HepG2 (cell line): ENCODE results near the gene CD83. TPM values are rescaled to one million over a fixed set of nuclear protein-coding genes. Genes with fewer than 3 reads are reported as not detected.

ENCODE experiments used
- ATAC-seq: fragments of 200-7000 bp; cut with Tn5 transposase; 3 replicates; pipeline ENCODE4 v1.9.1; 2020; ENCODE audit warnings: mild to moderate bottlenecking, moderate library complexity
- BruUV-seq: library from RNA; stranded (reverse); fragments of 400-500 nt; replicated peaks from 2 replicates; lab custom pipeline; 2021; lab: Mats Ljungman, UMichigan
- CTCF ChIA-PET: fragments of 300-600 bp; formaldehyde crosslinking; extraction: SDS; loops from one replicate; lab custom pipeline; 2021; ENCODE audit warnings: low total read pairs, inconsistent platforms, low intra/inter-chr PET ratio; lab: Yijun Ruan, JAX
- POLR2A ChIA-PET: fragments of 350-600 bp; sonication (Branson Sonifier 250); formaldehyde crosslinking; loops from one replicate; lab custom pipeline; 2020; ENCODE audit warnings: antibody characterized with exemption, inconsistent platforms; lab: Yijun Ruan, JAX
- DNase-seq: peaks from one replicate; pipeline ENCODE4 v3.0.0-alpha.2; 2015; ENCODE audit warnings: low spot score
- FAIRE-seq: peaks from 3 replicates; lab custom pipeline; 2011; peaks lifted over from hg19 to GRCh38; lab: Jason Lieb, UNC
- H2AFZ ChIP-seq: one replicate; pipeline ENCODE4 v1.6.1; 2011; ENCODE audit warnings: low read length, inconsistent platforms
- H3K27ac ChIP-seq: fragments of 300-600 bp; 3 replicates; pipeline ENCODE4 v1.8.0; 2011; ENCODE audit warnings: mixed run types, mild to moderate bottlenecking, mixed read lengths, low read length, inconsistent platforms; ENCODE audit not compliant: insufficient read depth; ENCODE audit errors: extremely low read length
- H3K27me3 ChIP-seq, 2 experiments: fragments of 200-600 bp in 1 of 2; 2 replicates in 1 of 2; 3 replicates in 1 of 2; pipeline versions ENCODE4 v1.6.0 to v1.8.0; 2011; ENCODE audit warnings: low read length in 2 of 2, mild to moderate bottlenecking in 2 of 2, moderate library complexity in 2 of 2, inconsistent platforms in 1 of 2; ENCODE audit not compliant: insufficient read depth in 2 of 2, control insufficient read depth in 1 of 2
- H3K36me3 ChIP-seq, 2 experiments: fragments of 200-600 bp in 1 of 2; replicated peaks in 1 of 2; 2 replicates in 1 of 2; 3 replicates in 1 of 2; pipeline versions ENCODE4 v1.5.1 to v1.8.0; 2011; ENCODE audit warnings: low read length in 2 of 2, inconsistent platforms in 1 of 2; ENCODE audit not compliant: insufficient read depth in 2 of 2, control insufficient read depth in 1 of 2
- H3K4me1 ChIP-seq: 2 replicates; pipeline ENCODE4 v1.5.1; 2012; ENCODE audit warnings: low read length, inconsistent platforms; ENCODE audit not compliant: insufficient read depth
- H3K4me2 ChIP-seq: 2 replicates; pipeline ENCODE4 v1.6.0; 2011; ENCODE audit warnings: low read depth, low read length, inconsistent platforms
- H3K4me3 ChIP-seq, 3 experiments: fragments of 200-600 bp in 1 of 3; sonication (generic), shearing (Covaris generic) in 1 of 3; replicated peaks in 1 of 3; 2 replicates each; pipeline ENCODE4 v1.5.1; 2011 to 2016; ENCODE audit warnings: low read length in 3 of 3, inconsistent platforms in 2 of 3, low read depth in 2 of 3, mild to moderate bottlenecking in 2 of 3, control low read depth in 1 of 3, mixed read lengths in 1 of 3; ENCODE audit not compliant: insufficient read depth in 1 of 3
- H3K79me2 ChIP-seq: one replicate; pipeline ENCODE4 v1.6.1; 2011; ENCODE audit warnings: low read length, inconsistent platforms; ENCODE audit not compliant: insufficient read depth
- H3K9ac ChIP-seq: 2 replicates; pipeline ENCODE4 v1.6.0; 2011; ENCODE audit warnings: mild to moderate bottlenecking, low read depth, low read length, inconsistent platforms; ENCODE audit not compliant: insufficient read depth
- H3K9me3 ChIP-seq: 2 replicates; pipeline ENCODE4 v1.5.1; 2012; ENCODE audit warnings: mild to moderate bottlenecking, low read length
- H4K20me1 ChIP-seq: 2 replicates; pipeline ENCODE4 v1.6.0; 2011; ENCODE audit warnings: inconsistent platforms, mild to moderate bottlenecking, low read length, moderate library complexity; ENCODE audit not compliant: insufficient read depth
- ATF1 ChIP-seq: IDR thresholded peaks from 2 replicates; pipeline ENCODE4 v1.6.1; 2016; ENCODE audit warnings: mild to moderate bottlenecking, control low read depth
- ELF3 ChIP-seq: IDR thresholded peaks from 2 replicates; pipeline ENCODE4 v1.6.1; 2016; ENCODE audit warnings: missing genetic modification reagents, missing compliant biosample characterization
- KAT2B ChIP-seq: fragments of 150-350 bp; IDR thresholded peaks from 2 replicates; pipeline ENCODE4 v1.6.1; 2014; ENCODE audit warnings: low read depth, low read length, borderline replicate concordance
- KLF13 ChIP-seq: sonication (generic); formaldehyde crosslinking; IDR thresholded peaks from 2 replicates; pipeline ENCODE4 v1.4.0; 2020; ENCODE audit warnings: mild to moderate bottlenecking, missing genetic modification reagents
- THYN1 ChIP-seq: sonication (generic); formaldehyde crosslinking; IDR thresholded peaks from 2 replicates; pipeline ENCODE4 v1.8.1; 2023; ENCODE audit warnings: low read depth, mild to moderate bottlenecking, moderate library complexity, missing genetic modification reagents, borderline replicate concordance
- ZFP36L2 ChIP-seq: sonication (generic); formaldehyde crosslinking; IDR thresholded peaks from 2 replicates; pipeline ENCODE4 v1.4.0; 2020; ENCODE audit warnings: missing genetic modification reagents
- ZFP62 ChIP-seq: sonication (generic); formaldehyde crosslinking; IDR thresholded peaks from 2 replicates; pipeline ENCODE4 v1.4.0; 2020; ENCODE audit warnings: missing genetic modification reagents
- ZFY ChIP-seq: sonication (generic); formaldehyde crosslinking; IDR thresholded peaks from 2 replicates; pipeline ENCODE4 v1.4.0; 2020; ENCODE audit warnings: missing genetic modification reagents
- ZNF17 ChIP-seq: sonication (generic); formaldehyde crosslinking; IDR thresholded peaks from 2 replicates; pipeline ENCODE4 v1.5.0; 2020; ENCODE audit warnings: mild to moderate bottlenecking, missing genetic modification reagents
- ZNF619 ChIP-seq: sonication (generic); formaldehyde crosslinking; IDR thresholded peaks from 2 replicates; pipeline ENCODE4 v1.4.0; 2020; ENCODE audit warnings: mild to moderate bottlenecking, missing genetic modification reagents
- ZNF816 ChIP-seq: sonication (generic); formaldehyde crosslinking; IDR thresholded peaks from 2 replicates; pipeline ENCODE4 v1.8.0; 2022; ENCODE audit warnings: missing genetic modification reagents, mild to moderate bottlenecking, borderline replicate concordance
- WGBS: methylation state at CpG from one replicate; pipeline ENCODE4 v1.1.6; 2017; ENCODE audit warnings: low lambda C conversion rate; 5-methylcytosine and 5-hydroxymethylcytosine counted together
- in situ Hi-C: cut with HindIII; loops from 2 replicates; pipeline ENCODE4 v1.10.0; 2017; ENCODE audit warnings: low pct_unique_long_range_greater_than_20kb; ENCODE audit not compliant: extremely low pct_ligation_motif_present
- intact Hi-C: fragments of 100-400 bp; cut with micrococcal nuclease; formaldehyde crosslinking; loops from one replicate; pipeline ENCODE4 v1.10.0; 2022; ENCODE audit not compliant: unreplicated experiment
- polyA plus RNA-seq, 8 experiments: library from polyadenylated mRNA; depleted of rRNA in 3 of 8; stranded (reverse) in 7 of 8; unstranded in 1 of 8; fragments of >200 nt; fragmentation: Illumina TruSeq in 4 of 8; extraction: Trizol in 4 of 8; gene quantifications; 2 replicates each; pipeline versions ENCODE4 v1.2.1 to v1.2.3, GENCODE V29; 2011 to 2016; ENCODE audit warnings: low read depth in 4 of 8, missing spikeins in 1 of 8, mixed read lengths in 1 of 8; ENCODE audit not compliant: insufficient read depth in 1 of 8
- total RNA-seq, 5 experiments: library from RNA; depleted of rRNA; stranded (reverse); fragments of >200 nt; fragmentation: Illumina TruSeq; extraction: Trizol; gene quantifications; 2 replicates each; pipeline ENCODE4 v1.2.3, GENCODE V29; 2016; ENCODE audit warnings: low read depth in 1 of 5
- TF ChIP-seq, protein P1 (sequence below): sonication (generic); formaldehyde crosslinking; IDR thresholded peaks from 2 replicates; pipeline ENCODE4 v1.5.0; 2020; ENCODE audit warnings: missing genetic modification reagents, mild to moderate bottlenecking, borderline replicate concordance
- TF ChIP-seq, protein P2 (sequence below): sonication (generic); formaldehyde crosslinking; IDR thresholded peaks from 2 replicates; pipeline ENCODE4 v1.5.1; 2020; ENCODE audit warnings: mild to moderate bottlenecking, missing genetic modification reagents, borderline replicate concordance
- TF ChIP-seq, protein P3 (sequence below): sonication (generic); formaldehyde crosslinking; IDR thresholded peaks from 2 replicates; pipeline ENCODE4 v1.4.0; 2020; ENCODE audit warnings: mild to moderate bottlenecking, missing genetic modification reagents
- TF ChIP-seq, protein P4 (sequence below): sonication (generic); formaldehyde crosslinking; IDR thresholded peaks from 2 replicates; pipeline ENCODE4 v1.4.0; 2020; ENCODE audit warnings: missing genetic modification reagents

Gene CD83
- total and polyA plus RNA-seq, 2 of the 13 experiments (the other 11 are each of a cell fraction or from before 2014, with no cell fraction given) = 0.46 to 2.3 TPM

DNA sequence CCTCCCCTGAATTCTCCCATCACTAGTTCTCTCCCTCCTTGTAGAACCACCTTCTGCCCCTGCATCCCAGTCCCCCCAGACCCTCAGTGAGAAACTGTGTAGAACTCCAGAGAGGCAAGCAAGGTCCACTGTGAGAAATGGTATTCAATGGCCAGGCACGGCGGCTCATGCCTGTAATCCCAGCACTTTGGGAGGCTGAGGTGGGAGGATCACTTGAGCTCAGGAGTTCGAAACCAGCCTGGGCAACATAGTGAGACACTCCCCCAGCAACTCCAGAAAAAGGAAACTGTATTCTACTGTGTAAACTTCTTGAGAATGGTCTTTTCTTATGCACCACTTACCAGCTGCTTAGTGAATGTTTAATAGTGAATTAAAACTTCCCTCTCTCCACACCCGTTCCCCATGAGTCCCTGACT lies 8.2 kb upstream of the CD83 start:
- no peak overlapping the region for H3K9ac ChIP-seq
- H3K4me1 ChIP-seq = no peaks in the 10 kb centered on the region
- no peaks in the 10 kb centered on the region for H3K36me3 ChIP-seq
- peaks cover 4 to 8% of the 10 kb centered on the region in 2 experiments; a peak in 4 of 5 replicates for H3K27me3 ChIP-seq
- ChIA-PET POLR2A (no interaction called here), CTCF (no interaction called here)
- H3K79me2 ChIP-seq = no peaks in the 10 kb centered on the region
- H4K20me1 ChIP-seq = no peaks in the 10 kb centered on the region
- no peak overlapping the region for H3K4me3 ChIP-seq
- DNase-seq (no peak), ATAC-seq (no peak), FAIRE-seq (no peak)
- in situ Hi-C loops = no loop called here
- H3K9me3 ChIP-seq = peaks cover 15% of the 10 kb centered on the region
- no peak overlapping the region for H2AFZ ChIP-seq
- intact Hi-C loops = no loop called here
- no peak overlapping the region for H3K27ac ChIP-seq
- 44% methylated on average over 4 of the region's 4 CpGs for WGBS
- no peak overlapping the region for H3K4me2 ChIP-seq
- BruUV-seq = no TSS peak
- no peak for TF ChIP-seq ZFP36L2 (CRISPR knock-in tag)
- TF ChIP-seq ZFY (CRISPR knock-in tag) = no peak
- TF ChIP-seq, protein P1, sequence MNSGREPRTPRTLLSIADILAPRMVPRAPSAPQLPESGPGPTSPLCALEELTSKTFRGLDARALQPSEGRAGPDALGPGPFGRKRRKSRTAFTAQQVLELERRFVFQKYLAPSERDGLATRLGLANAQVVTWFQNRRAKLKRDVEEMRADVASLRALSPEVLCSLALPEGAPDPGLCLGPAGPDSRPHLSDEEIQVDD (CRISPR knock-in tag) = no peak
- no peak for TF ChIP-seq ZNF816 (CRISPR knock-in tag)
- TF ChIP-seq ATF1 (CRISPR knock-in tag) = no peak
- no peak for TF ChIP-seq KAT2B
- no peak for TF ChIP-seq ZNF17 (CRISPR knock-in tag)
- TF ChIP-seq, protein P2, sequence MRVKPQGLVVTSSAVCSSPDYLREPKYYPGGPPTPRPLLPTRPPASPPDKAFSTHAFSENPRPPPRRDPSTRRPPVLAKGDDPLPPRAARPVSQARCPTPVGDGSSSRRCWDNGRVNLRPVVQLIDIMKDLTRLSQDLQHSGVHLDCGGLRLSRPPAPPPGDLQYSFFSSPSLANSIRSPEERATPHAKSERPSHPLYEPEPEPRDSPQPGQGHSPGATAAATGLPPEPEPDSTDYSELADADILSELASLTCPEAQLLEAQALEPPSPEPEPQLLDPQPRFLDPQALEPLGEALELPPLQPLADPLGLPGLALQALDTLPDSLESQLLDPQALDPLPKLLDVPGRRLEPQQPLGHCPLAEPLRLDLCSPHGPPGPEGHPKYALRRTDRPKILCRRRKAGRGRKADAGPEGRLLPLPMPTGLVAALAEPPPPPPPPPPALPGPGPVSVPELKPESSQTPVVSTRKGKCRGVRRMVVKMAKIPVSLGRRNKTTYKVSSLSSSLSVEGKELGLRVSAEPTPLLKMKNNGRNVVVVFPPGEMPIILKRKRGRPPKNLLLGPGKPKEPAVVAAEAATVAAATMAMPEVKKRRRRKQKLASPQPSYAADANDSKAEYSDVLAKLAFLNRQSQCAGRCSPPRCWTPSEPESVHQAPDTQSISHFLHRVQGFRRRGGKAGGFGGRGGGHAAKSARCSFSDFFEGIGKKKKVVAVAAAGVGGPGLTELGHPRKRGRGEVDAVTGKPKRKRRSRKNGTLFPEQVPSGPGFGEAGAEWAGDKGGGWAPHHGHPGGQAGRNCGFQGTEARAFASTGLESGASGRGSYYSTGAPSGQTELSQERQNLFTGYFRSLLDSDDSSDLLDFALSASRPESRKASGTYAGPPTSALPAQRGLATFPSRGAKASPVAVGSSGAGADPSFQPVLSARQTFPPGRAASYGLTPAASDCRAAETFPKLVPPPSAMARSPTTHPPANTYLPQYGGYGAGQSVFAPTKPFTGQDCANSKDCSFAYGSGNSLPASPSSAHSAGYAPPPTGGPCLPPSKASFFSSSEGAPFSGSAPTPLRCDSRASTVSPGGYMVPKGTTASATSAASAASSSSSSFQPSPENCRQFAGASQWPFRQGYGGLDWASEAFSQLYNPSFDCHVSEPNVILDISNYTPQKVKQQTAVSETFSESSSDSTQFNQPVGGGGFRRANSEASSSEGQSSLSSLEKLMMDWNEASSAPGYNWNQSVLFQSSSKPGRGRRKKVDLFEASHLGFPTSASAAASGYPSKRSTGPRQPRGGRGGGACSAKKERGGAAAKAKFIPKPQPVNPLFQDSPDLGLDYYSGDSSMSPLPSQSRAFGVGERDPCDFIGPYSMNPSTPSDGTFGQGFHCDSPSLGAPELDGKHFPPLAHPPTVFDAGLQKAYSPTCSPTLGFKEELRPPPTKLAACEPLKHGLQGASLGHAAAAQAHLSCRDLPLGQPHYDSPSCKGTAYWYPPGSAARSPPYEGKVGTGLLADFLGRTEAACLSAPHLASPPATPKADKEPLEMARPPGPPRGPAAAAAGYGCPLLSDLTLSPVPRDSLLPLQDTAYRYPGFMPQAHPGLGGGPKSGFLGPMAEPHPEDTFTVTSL (CRISPR knock-in tag) = no peak
- TF ChIP-seq, protein P3, sequence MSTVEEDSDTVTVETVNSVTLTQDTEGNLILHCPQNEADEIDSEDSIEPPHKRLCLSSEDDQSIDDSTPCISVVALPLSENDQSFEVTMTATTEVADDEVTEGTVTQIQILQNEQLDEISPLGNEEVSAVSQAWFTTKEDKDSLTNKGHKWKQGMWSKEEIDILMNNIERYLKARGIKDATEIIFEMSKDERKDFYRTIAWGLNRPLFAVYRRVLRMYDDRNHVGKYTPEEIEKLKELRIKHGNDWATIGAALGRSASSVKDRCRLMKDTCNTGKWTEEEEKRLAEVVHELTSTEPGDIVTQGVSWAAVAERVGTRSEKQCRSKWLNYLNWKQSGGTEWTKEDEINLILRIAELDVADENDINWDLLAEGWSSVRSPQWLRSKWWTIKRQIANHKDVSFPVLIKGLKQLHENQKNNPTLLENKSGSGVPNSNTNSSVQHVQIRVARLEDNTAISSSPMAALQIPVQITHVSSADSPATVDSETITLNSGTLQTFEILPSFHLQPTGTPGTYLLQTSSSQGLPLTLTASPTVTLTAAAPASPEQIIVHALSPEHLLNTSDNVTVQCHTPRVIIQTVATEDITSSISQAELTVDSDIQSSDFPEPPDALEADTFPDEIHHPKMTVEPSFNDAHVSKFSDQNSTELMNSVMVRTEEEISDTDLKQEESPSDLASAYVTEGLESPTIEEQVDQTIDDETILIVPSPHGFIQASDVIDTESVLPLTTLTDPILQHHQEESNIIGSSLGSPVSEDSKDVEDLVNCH = no peak
- no peak for TF ChIP-seq THYN1 (CRISPR knock-in tag)
- TF ChIP-seq KLF13 (CRISPR knock-in tag) = no peak
- no peak for TF ChIP-seq ELF3 (CRISPR knock-in tag)
- TF ChIP-seq, protein P4, sequence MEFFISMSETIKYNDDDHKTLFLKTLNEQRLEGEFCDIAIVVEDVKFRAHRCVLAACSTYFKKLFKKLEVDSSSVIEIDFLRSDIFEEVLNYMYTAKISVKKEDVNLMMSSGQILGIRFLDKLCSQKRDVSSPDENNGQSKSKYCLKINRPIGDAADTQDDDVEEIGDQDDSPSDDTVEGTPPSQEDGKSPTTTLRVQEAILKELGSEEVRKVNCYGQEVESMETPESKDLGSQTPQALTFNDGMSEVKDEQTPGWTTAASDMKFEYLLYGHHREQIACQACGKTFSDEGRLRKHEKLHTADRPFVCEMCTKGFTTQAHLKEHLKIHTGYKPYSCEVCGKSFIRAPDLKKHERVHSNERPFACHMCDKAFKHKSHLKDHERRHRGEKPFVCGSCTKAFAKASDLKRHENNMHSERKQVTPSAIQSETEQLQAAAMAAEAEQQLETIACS (CRISPR knock-in tag) = no peak
- no peak for TF ChIP-seq ZFP62
- TF ChIP-seq ZNF619 = no peak
